ENCODE measurements around the gene INPP5D. TPM values are rescaled to one million over a fixed set of nuclear protein-coding genes. Genes with fewer than 3 reads are reported as not detected.

INPP5D gene
- total and polyA plus RNA-seq, 2 donors (not counting 3 experiments of a cell fraction or from before 2014, with no cell fraction given), result 13.9 to 46.6 TPM

- DNase-seq (ENCODE audit: low read depth, low spot score), result no peak
- H3K9me1 ChIP-seq (replicated peaks; ENCODE audit: control insufficient read depth, extremely low read depth, insufficient read depth, low read length), result no peaks in the 10 kb centered on the region
- BruUV-seq (replicated peaks), result no TSS peak
- H3K9me3 ChIP-seq (replicated peaks; ENCODE audit: control insufficient read depth, insufficient read depth, low read length), result no peaks in the 10 kb centered on the region
- POLR2A ChIA-PET, result no interaction called here
- dilution Hi-C loops (cut with MboI; ENCODE audit: extremely low pct_ligation_motif_present, low sequenced_read_pairs) (no loop called here), intact Hi-C loops (cut with micrococcal nuclease) (loop anchor here (10.0 kb wide), 1 partner anchor 418 kb away; no protein-coding TSS in a partner anchor)
- no peaks in the 10 kb centered on the region for H3K27me3 ChIP-seq (ENCODE audit: control insufficient read depth in 2 of 2, insufficient read depth in 2 of 2, low read length in 2 of 2)
- no peaks in the 10 kb centered on the region for H3K79me2 ChIP-seq (ENCODE audit: control insufficient read depth, insufficient read depth, low read length)
- no peaks in the 10 kb centered on the region for H3K36me3 ChIP-seq (ENCODE audit: control insufficient read depth in 2 of 2, extremely low read depth in 1 of 2, insufficient read depth in 2 of 2, low read length in 2 of 2)
- no peak overlapping the region for H3K4me3 ChIP-seq (replicated peaks in 1 of 3; ENCODE audit: insufficient read depth in 1 of 3, low read depth in 1 of 3, low read length in 3 of 3)
- no peak for TF ChIP-seq FOS (IDR thresholded peaks at IDR 0.05; ENCODE audit: borderline replicate concordance, insufficient read depth, low read length)
- H3K4me2 ChIP-seq (ENCODE audit: insufficient read depth, low read length), result no peak overlapping the region
- no peak overlapping the region for H2AFZ ChIP-seq (ENCODE audit: low read depth, low read length)
- H4K20me1 ChIP-seq (replicated peaks; ENCODE audit: control insufficient read depth, extremely low read depth, insufficient read depth, low read length), result no peaks in the 10 kb centered on the region
- no peak for FAIRE-seq
- no peak overlapping the region for H3K9ac ChIP-seq (replicated peaks; ENCODE audit: extremely low read depth, insufficient read depth, low read length)
- CTCF ChIA-PET, result no interaction called here
- no peak overlapping the region for H3K27ac ChIP-seq (ENCODE audit: insufficient read depth, low read depth, low read length)
- H3K4me1 ChIP-seq (ENCODE audit: control insufficient read depth, extremely low read depth, insufficient read depth, low read length), result no peaks in the 10 kb centered on the region
Observed at GRCh38 chr2:233022561-233022960, 37.6 kb upstream of the INPP5D start.

DNA sequence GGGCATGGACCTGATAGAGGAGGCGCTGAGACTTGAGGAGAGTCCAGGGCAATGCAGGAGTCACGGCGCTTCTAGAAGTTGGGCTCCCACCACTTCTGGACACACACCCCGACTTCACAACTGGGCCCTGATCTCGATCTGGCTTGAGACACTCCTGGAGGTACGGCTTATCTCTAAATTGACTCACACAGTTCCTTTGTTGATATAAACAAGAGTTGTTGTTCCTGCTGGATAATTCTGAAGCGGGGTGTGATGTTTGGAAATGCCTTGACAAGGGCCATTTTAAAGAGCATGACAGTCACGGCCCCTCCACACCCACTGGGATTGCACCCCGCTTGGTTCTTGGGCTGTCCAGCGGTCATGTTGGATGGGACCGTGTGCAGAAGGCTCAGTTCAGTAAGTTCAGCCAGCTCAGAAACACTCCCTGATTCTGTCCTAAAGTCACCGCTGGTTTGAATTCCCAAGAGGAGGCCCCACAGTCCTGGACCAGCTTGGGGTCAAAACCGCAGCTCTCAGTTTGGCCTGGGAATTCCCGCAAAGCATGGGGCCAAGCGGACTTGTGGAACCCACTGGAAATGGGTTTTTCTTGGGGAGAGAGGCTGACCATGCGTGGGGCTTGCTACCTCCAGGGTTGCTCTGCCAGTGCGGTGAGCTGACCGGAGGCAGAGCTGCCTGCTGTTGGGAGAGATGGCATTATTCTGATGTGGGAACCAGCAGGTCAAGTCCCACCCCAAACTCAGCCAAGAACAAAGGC lies 37.0 kb upstream of the INPP5D start:
- no peak overlapping the region for H3K9ac ChIP-seq (replicated peaks; ENCODE audit: extremely low read depth, insufficient read depth, low read length)
- no peaks in the 10 kb centered on the region for H3K27me3 ChIP-seq (ENCODE audit: control insufficient read depth in 2 of 2, insufficient read depth in 2 of 2, low read length in 2 of 2)
- H3K4me2 ChIP-seq (ENCODE audit: insufficient read depth, low read length), result no peak overlapping the region
- H3K4me3 ChIP-seq (replicated peaks in 1 of 3; ENCODE audit: insufficient read depth in 1 of 3, low read depth in 1 of 3, low read length in 3 of 3), result no peak overlapping the region
- ChIA-PET CTCF (no interaction called here), POLR2A (no interaction called here)
- BruUV-seq (replicated peaks), result no TSS peak
- H3K9me1 ChIP-seq (replicated peaks; ENCODE audit: control insufficient read depth, extremely low read depth, insufficient read depth, low read length), result no peaks in the 10 kb centered on the region
- no peaks in the 10 kb centered on the region for H3K79me2 ChIP-seq (ENCODE audit: control insufficient read depth, insufficient read depth, low read length)
- dilution Hi-C loops (cut with MboI; ENCODE audit: extremely low pct_ligation_motif_present, low sequenced_read_pairs), result no loop called here
- H3K4me1 ChIP-seq (ENCODE audit: control insufficient read depth, extremely low read depth, insufficient read depth, low read length), result no peaks in the 10 kb centered on the region
- no peaks in the 10 kb centered on the region for H4K20me1 ChIP-seq (replicated peaks; ENCODE audit: control insufficient read depth, extremely low read depth, insufficient read depth, low read length)
- TF ChIP-seq MYC (IDR thresholded peaks at IDR 0.05; ENCODE audit: low read depth, low read length) (no peak), JUN (IDR thresholded peaks at IDR 0.05; ENCODE audit: borderline replicate concordance, insufficient read depth, insufficient read length, low read depth) (no peak), POLR2AphosphoS5 (IDR thresholded peaks at IDR 0.05; ENCODE audit: insufficient read depth, low read depth, low read length) (no peak), GATA2 (IDR thresholded peaks at IDR 0.05; ENCODE audit: insufficient read depth, insufficient read length, low read depth, low read length) (no peak), FOS (IDR thresholded peaks at IDR 0.05; ENCODE audit: borderline replicate concordance, insufficient read depth, low read length) (no peak), EZH2 (IDR thresholded peaks at IDR 0.05; ENCODE audit: borderline replicate concordance, low read depth, low read length, severe bottlenecking) (no peak), POLR2A (IDR thresholded peaks at IDR 0.05; ENCODE audit: low read depth, low read length) (no peak)
- TF ChIP-seq, protein P1, sequence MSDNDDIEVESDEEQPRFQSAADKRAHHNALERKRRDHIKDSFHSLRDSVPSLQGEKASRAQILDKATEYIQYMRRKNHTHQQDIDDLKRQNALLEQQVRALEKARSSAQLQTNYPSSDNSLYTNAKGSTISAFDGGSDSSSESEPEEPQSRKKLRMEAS (IDR thresholded peaks at IDR 0.05; ENCODE audit: insufficient read depth, insufficient read length), result no peak
- TF ChIP-seq, protein P2, sequence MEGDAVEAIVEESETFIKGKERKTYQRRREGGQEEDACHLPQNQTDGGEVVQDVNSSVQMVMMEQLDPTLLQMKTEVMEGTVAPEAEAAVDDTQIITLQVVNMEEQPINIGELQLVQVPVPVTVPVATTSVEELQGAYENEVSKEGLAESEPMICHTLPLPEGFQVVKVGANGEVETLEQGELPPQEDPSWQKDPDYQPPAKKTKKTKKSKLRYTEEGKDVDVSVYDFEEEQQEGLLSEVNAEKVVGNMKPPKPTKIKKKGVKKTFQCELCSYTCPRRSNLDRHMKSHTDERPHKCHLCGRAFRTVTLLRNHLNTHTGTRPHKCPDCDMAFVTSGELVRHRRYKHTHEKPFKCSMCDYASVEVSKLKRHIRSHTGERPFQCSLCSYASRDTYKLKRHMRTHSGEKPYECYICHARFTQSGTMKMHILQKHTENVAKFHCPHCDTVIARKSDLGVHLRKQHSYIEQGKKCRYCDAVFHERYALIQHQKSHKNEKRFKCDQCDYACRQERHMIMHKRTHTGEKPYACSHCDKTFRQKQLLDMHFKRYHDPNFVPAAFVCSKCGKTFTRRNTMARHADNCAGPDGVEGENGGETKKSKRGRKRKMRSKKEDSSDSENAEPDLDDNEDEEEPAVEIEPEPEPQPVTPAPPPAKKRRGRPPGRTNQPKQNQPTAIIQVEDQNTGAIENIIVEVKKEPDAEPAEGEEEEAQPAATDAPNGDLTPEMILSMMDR (IDR thresholded peaks at IDR 0.05; ENCODE audit: extremely low read depth in 1 of 2, insufficient read depth in 1 of 2, low read depth in 1 of 2, low read length in 2 of 2), result no peak
- H3K9me3 ChIP-seq (replicated peaks; ENCODE audit: control insufficient read depth, insufficient read depth, low read length), result no peaks in the 10 kb centered on the region
- DNase-seq (ENCODE audit: low read depth, low spot score) (no peak), FAIRE-seq (no peak)
- H2AFZ ChIP-seq (ENCODE audit: low read depth, low read length), result no peak overlapping the region
- intact Hi-C loops (cut with micrococcal nuclease), result loop anchor here (10.0 kb wide), 1 partner anchor 418 kb away; no protein-coding TSS in a partner anchor
- no peaks in the 10 kb centered on the region for H3K36me3 ChIP-seq (ENCODE audit: control insufficient read depth in 2 of 2, extremely low read depth in 1 of 2, insufficient read depth in 2 of 2, low read length in 2 of 2)
- no peak overlapping the region for H3K27ac ChIP-seq (ENCODE audit: insufficient read depth, low read depth, low read length)

All from endothelial cell of umbilical vein (primary cell).